H9 (cell line): ENCODE results near the gene PROSER3. TPM values are rescaled to one million over a fixed set of nuclear protein-coding genes. Genes with fewer than 3 reads are reported as not detected.

Experiments used
- DNase-seq: peaks from one replicate; pipeline ENCODE4 v3.0.0-alpha.2; 2017
- H2AFZ ChIP-seq: one replicate; pipeline ENCODE4 v1.6.1; 2013; ENCODE audit warnings: mild to moderate bottlenecking, low read length, control low read depth, moderate library complexity
- H2AK5ac ChIP-seq: 2 replicates; pipeline ENCODE4 v1.6.1; 2013; ENCODE audit warnings: low read length, control low read depth, mixed read lengths; ENCODE audit not compliant: insufficient read length
- H2BK120ac ChIP-seq: one replicate; pipeline ENCODE4 v1.6.1; 2013; ENCODE audit warnings: low read depth, mild to moderate bottlenecking, low read length, control low read depth, inconsistent platforms; ENCODE audit not compliant: poor library complexity, severe bottlenecking
- H2BK12ac ChIP-seq: 2 replicates; pipeline ENCODE4 v1.6.1; 2013; ENCODE audit warnings: low read length, control low read depth, mixed read lengths, low read depth; ENCODE audit not compliant: insufficient read length
- H2BK15ac ChIP-seq: 2 replicates; pipeline ENCODE4 v1.6.1; 2013; ENCODE audit warnings: low read depth, low read length, control low read depth
- H2BK20ac ChIP-seq: one replicate; pipeline ENCODE4 v1.6.1; 2013; ENCODE audit warnings: low read depth, mild to moderate bottlenecking, low read length, control low read depth, inconsistent platforms; ENCODE audit not compliant: poor library complexity, severe bottlenecking
- H2BK5ac ChIP-seq: 2 replicates; pipeline ENCODE4 v1.6.1; 2013; ENCODE audit warnings: low read length, control low read depth, mixed read lengths; ENCODE audit not compliant: insufficient read length
- H3K14ac ChIP-seq: 2 replicates; pipeline ENCODE4 v1.6.1; 2013; ENCODE audit warnings: low read length, control low read depth; ENCODE audit not compliant: insufficient read depth
- H3K18ac ChIP-seq: 2 replicates; pipeline ENCODE4 v1.6.1; 2013; ENCODE audit warnings: low read depth, mild to moderate bottlenecking, mixed read lengths, low read length, control low read depth; ENCODE audit not compliant: insufficient read length
- H3K23ac ChIP-seq: 2 replicates; pipeline ENCODE4 v1.6.1; 2013; ENCODE audit warnings: low read length, control low read depth, mixed read lengths, low read depth; ENCODE audit not compliant: insufficient read length
- H3K23me2 ChIP-seq: 2 replicates; pipeline ENCODE4 v1.6.1; 2013; ENCODE audit warnings: low read depth, mild to moderate bottlenecking, mixed read lengths, low read length, control low read depth; ENCODE audit not compliant: insufficient read length, poor library complexity, severe bottlenecking
- H3K27ac ChIP-seq: 2 replicates; pipeline ENCODE4 v1.5.1; 2013; ENCODE audit warnings: low read length, control low read depth, mixed read lengths, low read depth; ENCODE audit not compliant: insufficient read length
- H3K27me3 ChIP-seq: 2 replicates; pipeline ENCODE4 v1.6.1; 2013; ENCODE audit warnings: low read length, control low read depth, inconsistent platforms; ENCODE audit not compliant: insufficient read depth
- H3K4ac ChIP-seq: 2 replicates; pipeline ENCODE4 v1.6.1; 2013; ENCODE audit warnings: low read depth, mild to moderate bottlenecking, control low read depth, inconsistent platforms, low read length, moderate library complexity
- H3K4me1 ChIP-seq: 2 replicates; pipeline ENCODE4 v1.6.1; 2013; ENCODE audit warnings: low read length, control low read depth, inconsistent platforms; ENCODE audit not compliant: insufficient read depth
- H3K4me2 ChIP-seq: 2 replicates; pipeline ENCODE4 v1.6.1; 2013; ENCODE audit warnings: low read length, control low read depth, mixed read lengths; ENCODE audit not compliant: insufficient read length, insufficient read depth
- H3K56ac ChIP-seq: 2 replicates; pipeline ENCODE4 v1.6.1; 2013; ENCODE audit warnings: low read depth, mild to moderate bottlenecking, mixed read lengths, low read length, control low read depth; ENCODE audit not compliant: insufficient read length
- H3K79me1 ChIP-seq: 2 replicates; pipeline ENCODE4 v1.6.1; 2013; ENCODE audit warnings: low read depth, mild to moderate bottlenecking, moderate library complexity, low read length, control low read depth, inconsistent platforms; ENCODE audit not compliant: insufficient read depth, poor library complexity, severe bottlenecking
- H3K79me2 ChIP-seq: 2 replicates; pipeline ENCODE4 v1.6.1; 2013; ENCODE audit warnings: low read length, control low read depth, inconsistent platforms; ENCODE audit not compliant: insufficient read depth
- H3K9ac ChIP-seq: 2 replicates; pipeline ENCODE4 v1.6.1; 2013; ENCODE audit warnings: low read length, control low read depth, mixed read lengths; ENCODE audit not compliant: insufficient read length; ENCODE audit errors: extremely low read depth
- H3K9me3 ChIP-seq: one replicate; pipeline ENCODE4 v1.6.1; 2013; ENCODE audit warnings: low read depth, low read length, inconsistent platforms; ENCODE audit not compliant: control insufficient read depth
- H3T11ph ChIP-seq: one replicate; pipeline ENCODE4 v1.6.1; 2013; ENCODE audit warnings: mild to moderate bottlenecking, low read length, control low read depth, inconsistent platforms
- H4K20me1 ChIP-seq: one replicate; pipeline ENCODE4 v1.6.1; 2013; ENCODE audit not compliant: control insufficient read depth, insufficient read length, insufficient read depth
- H4K5ac ChIP-seq: 2 replicates; pipeline ENCODE4 v1.6.1; 2013; ENCODE audit warnings: low read depth, mild to moderate bottlenecking, mixed read lengths, low read length, control low read depth; ENCODE audit not compliant: insufficient read length
- H4K8ac ChIP-seq: replicated peaks from 2 replicates; pipeline ENCODE4 v1.6.1; 2013; ENCODE audit warnings: low read length, control low read depth, mixed read lengths, low read depth; ENCODE audit not compliant: insufficient read length
- H4K91ac ChIP-seq: 2 replicates; pipeline ENCODE4 v1.6.1; 2013; ENCODE audit warnings: low read depth, mild to moderate bottlenecking, moderate library complexity, mixed read lengths, low read length, control low read depth; ENCODE audit not compliant: insufficient read length
- H3K27ac Mint-ChIP-seq, 3 experiments: 2 replicates in 2 of 3; 3 replicates in 1 of 3; pipeline ENCODE4 v1.8.0; 2020 to 2021; ENCODE audit warnings: mixed read lengths in 3 of 3, mild to moderate bottlenecking in 1 of 3, moderate library complexity in 1 of 3
- H3K27me3 Mint-ChIP-seq: 2 replicates; pipeline ENCODE4 v1.8.0; 2021; ENCODE audit warnings: low read depth, mild to moderate bottlenecking, moderate library complexity, mixed read lengths
- H3K36me3 Mint-ChIP-seq, 3 experiments: 2 replicates in 2 of 3; 3 replicates in 1 of 3; pipeline ENCODE4 v1.8.0; 2020 to 2021; ENCODE audit warnings: low read depth in 3 of 3, mixed read lengths in 3 of 3; ENCODE audit not compliant: insufficient read depth in 1 of 3
- H3K4me1 Mint-ChIP-seq, 2 experiments: 2 replicates each; pipeline ENCODE4 v1.8.0; 2020; ENCODE audit warnings: mixed read lengths in 2 of 2
- H3K4me3 Mint-ChIP-seq, 2 experiments: 2 replicates in 1 of 2; 3 replicates in 1 of 2; pipeline ENCODE4 v1.8.0; 2020 to 2021; ENCODE audit warnings: mild to moderate bottlenecking in 2 of 2, mixed read lengths in 2 of 2, moderate library complexity in 1 of 2
- H3K9me3 Mint-ChIP-seq, 2 experiments: 2 replicates in 1 of 2; 3 replicates in 1 of 2; pipeline ENCODE4 v1.8.0; 2020; ENCODE audit warnings: mild to moderate bottlenecking in 2 of 2, mixed read lengths in 2 of 2, moderate library complexity in 1 of 2
- CTCF ChIP-seq: fragments of 200-600 bp; sonication (generic); conservative IDR thresholded peaks from 3 replicates; pipeline ENCODE4 v1.8.0; 2021; ENCODE audit warnings: antibody characterized with exemption, mild to moderate bottlenecking
- WGBS: extraction: QIAGEN DNeasy Blood & Tissue Kit; methylation state at CpG from one replicate; pipeline ENCODE4 v1.1.7; 2013; ENCODE audit warnings: missing lambda C conversion rate, low lambda C conversion rate, mixed read lengths; ENCODE audit not compliant: insufficient read length; ENCODE audit errors: extremely low coverage; 5-methylcytosine and 5-hydroxymethylcytosine counted together
- total RNA-seq: library from RNA; stranded (reverse); gene quantifications from 2 replicates; pipeline ENCODE4 v1.2.1, GENCODE V29; 2021

PROSER3 gene
- total RNA-seq, 1 experiment from 2014 or later: 29.1 TPM

- H2AFZ ChIP-seq: no peak overlapping the region
- H3K79me2 ChIP-seq: no peaks in the 10 kb centered on the region
- no peak overlapping the region for H3K4me2 ChIP-seq
- H3K27me3 ChIP-seq: no peaks in the 10 kb centered on the region
- no peak overlapping the region for H2BK120ac ChIP-seq
- H4K20me1 ChIP-seq: no peaks in the 10 kb centered on the region
- no peak overlapping the region for H3K4ac ChIP-seq
- no peaks in the 10 kb centered on the region for H3K9me3 Mint-ChIP-seq
- H2AK5ac ChIP-seq: no peak overlapping the region
- WGBS: no CpG with 5 or more reads among the region's 11 CpGs
- H2BK15ac ChIP-seq: no peak overlapping the region
- no peak overlapping the region for H3K27ac Mint-ChIP-seq
- H2BK20ac ChIP-seq: no peak overlapping the region
- no peak overlapping the region for H3K9ac ChIP-seq
- TF ChIP-seq CTCF: no peak
- no peaks in the 10 kb centered on the region for H3K4me1 ChIP-seq
- H3K79me1 ChIP-seq: no peaks in the 10 kb centered on the region
- no peak overlapping the region for H3K27ac ChIP-seq
- no peak for DNase-seq
- H2BK5ac ChIP-seq: no peak overlapping the region
- H3K9me3 ChIP-seq: no peaks in the 10 kb centered on the region
- no peak overlapping the region for H3K56ac ChIP-seq
- H3T11ph ChIP-seq: no peak overlapping the region
- no peaks in the 10 kb centered on the region for H3K4me1 Mint-ChIP-seq
- H4K91ac ChIP-seq: no peak overlapping the region
- no peak overlapping the region for H3K23ac ChIP-seq
- H4K5ac ChIP-seq: no peak overlapping the region
- H3K18ac ChIP-seq: no peak overlapping the region
- no peak overlapping the region for H4K8ac ChIP-seq
- peaks cover 59 to 81% (median 81%) of the 10 kb centered on the region in 3 experiments for H3K36me3 Mint-ChIP-seq
- no peaks in the 10 kb centered on the region; the same call in 1 of the 2 replicates for H3K27me3 Mint-ChIP-seq
- H3K14ac ChIP-seq: no peak overlapping the region
- no peaks in the 10 kb centered on the region for H3K23me2 ChIP-seq
- H2BK12ac ChIP-seq: no peak overlapping the region
- no peak overlapping the region for H3K4me3 Mint-ChIP-seq
These were observed 28.2 kb upstream of the PROSER3 start for GRCh38 chr19:35729763-35730162.
